Epidermal melanocyte (primary cell): ENCODE measurements around the gene TMEM187.
A peak's percentile ranks its signal among the peaks of the same experiment; 100 is the strongest.

Experiments
- DNase-seq: peaks from one replicate; pipeline ENCODE4 v3.0.0; 2011; ENCODE audit warnings: low spot score; ENCODE audit not compliant: insufficient read length

The TMEM187 gene

GRCh38 chrX:154019061-154019621 is 46.6 kb downstream of the TMEM187 start:
- no peak for DNase-seq

- peak; percentile 49 for DNase-seq
Measured at GRCh38 chrX:154019633-154020528, 47.3 kb downstream of the TMEM187 start, which contains the start of gene IRAK1. TSS of gene IRAK1 (minus strand) at chrX:154019902. CDS start at chrX:154019812, 90 bp downstream.

GRCh38 chrX:154020536-154021115 is 48.1 kb downstream of the TMEM187 start:
- no peak for DNase-seq

GRCh38 chrX:154021131-154021611 is 48.6 kb downstream of the TMEM187 start:
- DNase-seq: no peak

- no peak for DNase-seq
Measured at GRCh38 chrX:154022108-154022507, 49.6 kb downstream of the TMEM187 start.

GRCh38 chrX:154023276-154024000 is 50.9 kb downstream of the TMEM187 start:
- no peak for DNase-seq

- DNase-seq: no peak
Measured at GRCh38 chrX:154024271-154024670, 51.7 kb downstream of the TMEM187 start.

GRCh38 chrX:154025230-154025629 is 52.7 kb downstream of the TMEM187 start:
- DNase-seq: no peak

- DNase-seq: peak; percentile 32
Measured at GRCh38 chrX:154026136-154027021, 53.8 kb downstream of the TMEM187 start.

GRCh38 chrX:154027022-154027402 is 54.5 kb downstream of the TMEM187 start:
- no peak for DNase-seq

GRCh38 chrX:154027986-154028385 is 55.4 kb downstream of the TMEM187 start:
- no peak for DNase-seq

GRCh38 chrX:154028502-154029184 is 56.1 kb downstream of the TMEM187 start:
- DNase-seq: no peak

GRCh38 chrX:154029439-154029838 is 56.9 kb downstream of the TMEM187 start:
- no peak for DNase-seq

GRCh38 chrX:154030266-154030665 is 57.7 kb downstream of the TMEM187 start:
- DNase-seq: peak; percentile 29

GRCh38 chrX:154030715-154031305 is 58.3 kb downstream of the TMEM187 start:
- no peak for DNase-seq

GRCh38 chrX:154032160-154032559 is 59.6 kb downstream of the TMEM187 start:
- no peak for DNase-seq

- no peak for DNase-seq
Measured at GRCh38 chrX:154032653-154033052, 60.1 kb downstream of the TMEM187 start.
